T follicular helper cell (primary cell): ENCODE results near the gene PFKFB3.
"Not testable (repeated sequence)": the region's sequence is repeated elsewhere in the genome, so short reads cannot be mapped to it uniquely, and the experiment has no call there.

Experiments
- DNase-seq: peaks from one replicate; pipeline ENCODE4 v3.0.0-alpha.2; 2020; ENCODE audit warnings: low read depth
- total RNA-seq, 2 experiments: gene quantifications; one replicate each; lab custom pipeline; 2026; lab: John Stamatoyannopoulos, UW

PFKFB3 gene
- 159 to 214 reads per million in 2 experiments for total RNA-seq

GRCh38 chr10:6202684-6203330, at the start of gene PFKFB3:
Gene PFKFB3 (plus strand): TSS chr10:6202932. CDS start chr10:6203261, 329 bp downstream.
- peak; percentile 84 for DNase-seq

GRCh38 chr10:6153845-6154244, 48.9 kb upstream of the PFKFB3 start:
- DNase-seq = no peak

- DNase-seq = no peak
Measured at GRCh38 chr10:6154566-6154965, 48.2 kb upstream of the PFKFB3 start.

GRCh38 chr10:6158276-6158675, 44.5 kb upstream of the PFKFB3 start:
- DNase-seq = no peak

GRCh38 chr10:6161921-6162320, 40.8 kb upstream of the PFKFB3 start:
- DNase-seq = no peak

- no peak for DNase-seq
Measured at GRCh38 chr10:6162589-6163356, 40.0 kb upstream of the PFKFB3 start.

GRCh38 chr10:6163364-6164270, 39.1 kb upstream of the PFKFB3 start:
- peak; percentile 90 for DNase-seq

GRCh38 chr10:6164271-6165095, 38.2 kb upstream of the PFKFB3 start:
- DNase-seq = no peak

- DNase-seq = no peak
Measured at GRCh38 chr10:6165221-6165725, 37.5 kb upstream of the PFKFB3 start.

- not testable (repeated sequence) for DNase-seq
Measured at GRCh38 chr10:6165933-6166332, 36.8 kb upstream of the PFKFB3 start.

GRCh38 chr10:6167456-6167855, 35.3 kb upstream of the PFKFB3 start:
- no peak for DNase-seq

- DNase-seq = no peak
Measured at GRCh38 chr10:6168084-6168483, 34.6 kb upstream of the PFKFB3 start.

- no peak for DNase-seq
Measured at GRCh38 chr10:6170638-6171037, 32.1 kb upstream of the PFKFB3 start.

- no peak for DNase-seq
Measured at GRCh38 chr10:6171881-6172695, 30.6 kb upstream of the PFKFB3 start.

- DNase-seq = peak; percentile 47
Measured at GRCh38 chr10:6173203-6173602, 29.5 kb upstream of the PFKFB3 start.

- no peak for DNase-seq
Measured at GRCh38 chr10:6174201-6174874, 28.4 kb upstream of the PFKFB3 start.

GRCh38 chr10:6175329-6176055, 27.2 kb upstream of the PFKFB3 start:
- no peak for DNase-seq

GRCh38 chr10:6176691-6177231, 26.0 kb upstream of the PFKFB3 start:
- no peak for DNase-seq

- no peak for DNase-seq
Measured at GRCh38 chr10:6177880-6178281, 24.9 kb upstream of the PFKFB3 start.
